Measurements from ENCODE around the gene INSYN1.
"Not testable (repeated sequence)": the region's sequence is repeated elsewhere in the genome, so short reads cannot be mapped to it uniquely, and the experiment has no call there.

The INSYN1 gene

DNA sequence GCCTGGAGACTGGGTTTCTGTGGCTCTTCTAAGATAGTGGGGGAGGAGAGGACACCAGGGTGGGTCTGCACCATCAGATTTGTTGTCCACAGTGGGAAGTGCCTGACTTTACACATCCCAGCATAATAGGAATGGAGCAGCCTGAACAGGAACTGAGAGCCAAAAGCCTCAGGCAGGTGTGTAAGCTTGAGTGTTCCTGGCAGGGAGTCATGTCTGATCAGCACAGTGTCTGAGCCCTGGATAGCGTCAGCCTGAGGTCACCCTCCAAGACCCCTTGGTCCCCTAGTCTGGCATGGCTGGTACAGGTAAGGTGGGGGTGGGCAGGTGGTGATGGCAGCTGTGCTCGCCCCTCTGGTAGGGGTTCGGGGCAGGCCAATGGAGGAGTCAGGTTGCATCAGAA, 20.2 kb downstream of the INSYN1 start:
- POLR2A ChIA-PET = no interaction called here
- TF ChIP-seq, protein P1, sequence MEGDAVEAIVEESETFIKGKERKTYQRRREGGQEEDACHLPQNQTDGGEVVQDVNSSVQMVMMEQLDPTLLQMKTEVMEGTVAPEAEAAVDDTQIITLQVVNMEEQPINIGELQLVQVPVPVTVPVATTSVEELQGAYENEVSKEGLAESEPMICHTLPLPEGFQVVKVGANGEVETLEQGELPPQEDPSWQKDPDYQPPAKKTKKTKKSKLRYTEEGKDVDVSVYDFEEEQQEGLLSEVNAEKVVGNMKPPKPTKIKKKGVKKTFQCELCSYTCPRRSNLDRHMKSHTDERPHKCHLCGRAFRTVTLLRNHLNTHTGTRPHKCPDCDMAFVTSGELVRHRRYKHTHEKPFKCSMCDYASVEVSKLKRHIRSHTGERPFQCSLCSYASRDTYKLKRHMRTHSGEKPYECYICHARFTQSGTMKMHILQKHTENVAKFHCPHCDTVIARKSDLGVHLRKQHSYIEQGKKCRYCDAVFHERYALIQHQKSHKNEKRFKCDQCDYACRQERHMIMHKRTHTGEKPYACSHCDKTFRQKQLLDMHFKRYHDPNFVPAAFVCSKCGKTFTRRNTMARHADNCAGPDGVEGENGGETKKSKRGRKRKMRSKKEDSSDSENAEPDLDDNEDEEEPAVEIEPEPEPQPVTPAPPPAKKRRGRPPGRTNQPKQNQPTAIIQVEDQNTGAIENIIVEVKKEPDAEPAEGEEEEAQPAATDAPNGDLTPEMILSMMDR (IDR thresholded peaks at IDR 0.05; ENCODE audit: control extremely low read depth, extremely low read depth, low read depth, missing control alignments) = no peak
- CTCF ChIA-PET = interaction anchor here (1.0 kb wide), 1 partner anchor 28 kb away, joined by 3 read pairs; no protein-coding TSS in a partner anchor

GRCh38 chr15:73732051-73732450, 21.1 kb downstream of the INSYN1 start:
- POLR2A ChIA-PET; DNase-seq (ENCODE audit: extremely low spot score); CTCF ChIA-PET: not testable (repeated sequence)

More for the DNA sequence above, 20.2 kb downstream of the INSYN1 start:
- DNase-seq (ENCODE audit: extremely low spot score) = no peak

- TF ChIP-seq, protein P1 (IDR thresholded peaks at IDR 0.05; ENCODE audit: control extremely low read depth, extremely low read depth, low read depth, missing control alignments) = no peak
- DNase-seq (ENCODE audit: extremely low spot score) = no peak
- ChIA-PET CTCF (no interaction called here), POLR2A (no interaction called here)
Observed at GRCh38 chr15:73727330-73727976, 25.7 kb downstream of the INSYN1 start.

GRCh38 chr15:73724212-73724611, 28.9 kb downstream of the INSYN1 start:
- ChIA-PET CTCF (no interaction called here), POLR2A (no interaction called here)
- TF ChIP-seq, protein P1 (IDR thresholded peaks at IDR 0.05; ENCODE audit: control extremely low read depth, extremely low read depth, low read depth, missing control alignments) = no peak
- no peak for DNase-seq (ENCODE audit: extremely low spot score)

DNA sequence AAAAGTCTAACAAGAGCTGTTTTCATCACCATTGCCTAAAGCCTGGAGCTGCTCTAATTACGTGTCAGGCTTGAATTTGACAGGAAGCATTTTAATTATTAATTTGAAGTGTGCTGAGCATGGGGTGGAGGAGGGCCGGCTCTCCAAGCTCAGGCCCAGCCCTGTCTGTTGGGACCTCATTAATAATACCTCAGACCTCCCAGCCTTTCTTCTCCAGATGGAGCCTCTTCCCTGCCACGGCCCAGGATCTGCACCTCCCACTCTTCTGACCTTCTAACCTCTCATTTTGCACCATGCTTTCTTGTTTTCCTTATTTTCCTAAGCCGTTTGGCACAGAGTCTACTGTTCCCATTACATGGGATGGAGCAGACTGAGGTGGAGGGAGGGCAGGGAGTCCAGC, 30.0 kb downstream of the INSYN1 start:
- no peak for DNase-seq (ENCODE audit: extremely low spot score)
- ChIA-PET CTCF (no interaction called here), POLR2A (no interaction called here)
- TF ChIP-seq, protein P1 (IDR thresholded peaks at IDR 0.05; ENCODE audit: control extremely low read depth, extremely low read depth, low read depth, missing control alignments) = no peak

DNA sequence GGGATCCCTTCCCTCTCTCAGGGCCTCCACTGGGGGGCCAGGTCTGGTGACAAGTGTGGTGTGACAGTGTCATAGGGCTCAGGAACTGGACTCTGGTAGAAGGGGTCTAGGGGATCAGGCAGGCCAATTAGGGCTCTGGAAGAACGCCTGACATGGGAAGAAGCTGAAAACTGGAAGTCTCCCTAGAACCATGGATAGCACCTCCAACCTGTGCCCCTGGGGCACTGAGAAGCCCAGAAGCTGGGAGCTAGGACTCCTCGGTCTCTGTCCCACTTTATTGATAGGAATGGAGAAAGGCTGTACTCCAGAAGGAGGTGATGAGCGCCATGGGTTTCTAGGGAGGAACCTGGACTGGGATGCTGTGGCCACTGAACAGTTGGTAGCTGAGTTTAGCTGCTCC, 30.7 kb downstream of the INSYN1 start:
- TF ChIP-seq, protein P1 (IDR thresholded peaks at IDR 0.05; ENCODE audit: control extremely low read depth, extremely low read depth, low read depth, missing control alignments) = no peak
- ChIA-PET CTCF (no interaction called here), POLR2A (no interaction called here)
- DNase-seq (ENCODE audit: extremely low spot score) = no peak

DNA sequence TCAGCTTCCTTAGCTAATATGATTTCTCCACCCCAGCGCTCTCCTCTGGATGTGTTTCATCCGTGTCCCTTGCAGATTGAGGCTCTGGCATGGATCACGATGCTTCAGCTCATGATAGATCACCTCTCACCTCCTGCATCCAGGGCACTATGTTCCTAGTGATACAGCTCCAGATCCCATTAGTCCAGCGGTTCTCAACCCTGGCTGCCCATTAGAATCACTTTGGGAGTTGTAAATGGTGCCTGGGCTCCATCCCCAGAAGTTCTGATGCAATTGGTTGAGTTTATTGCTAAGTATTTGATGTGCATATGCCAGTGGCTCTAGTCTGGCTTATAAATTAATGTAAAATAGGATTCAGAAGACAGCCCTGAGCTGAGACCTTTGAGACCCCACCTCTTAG, 34.5 kb downstream of the INSYN1 start:
- TF ChIP-seq, protein P1 (IDR thresholded peaks at IDR 0.05; ENCODE audit: control extremely low read depth, extremely low read depth, low read depth, missing control alignments) = no peak
- CTCF ChIA-PET = interaction anchor here (0.9 to 2.6 kb wide), 5 partner anchors 11 to 434 kb away, joined by 3 to 11 read pairs (median 4); no protein-coding TSS in a partner anchor
- POLR2A ChIA-PET = no interaction called here
- DNase-seq (ENCODE audit: extremely low spot score) = no peak

Data from GM10248 (cell line).